Measurements from ENCODE around the gene MLXIP. TPM values are rescaled to one million over a fixed set of nuclear protein-coding genes. Genes with fewer than 3 reads are reported as not detected.

Gene MLXIP
- total RNA-seq, 6 experiments from 2014 or later, result 13.9 to 45.9 (median 16.6) TPM

GRCh38 chr12:122086641-122087285 is 8.2 kb downstream of the MLXIP start:
- ATAC-seq (no peak), DNase-seq (no peak)
- TF ChIP-seq, protein P1, sequence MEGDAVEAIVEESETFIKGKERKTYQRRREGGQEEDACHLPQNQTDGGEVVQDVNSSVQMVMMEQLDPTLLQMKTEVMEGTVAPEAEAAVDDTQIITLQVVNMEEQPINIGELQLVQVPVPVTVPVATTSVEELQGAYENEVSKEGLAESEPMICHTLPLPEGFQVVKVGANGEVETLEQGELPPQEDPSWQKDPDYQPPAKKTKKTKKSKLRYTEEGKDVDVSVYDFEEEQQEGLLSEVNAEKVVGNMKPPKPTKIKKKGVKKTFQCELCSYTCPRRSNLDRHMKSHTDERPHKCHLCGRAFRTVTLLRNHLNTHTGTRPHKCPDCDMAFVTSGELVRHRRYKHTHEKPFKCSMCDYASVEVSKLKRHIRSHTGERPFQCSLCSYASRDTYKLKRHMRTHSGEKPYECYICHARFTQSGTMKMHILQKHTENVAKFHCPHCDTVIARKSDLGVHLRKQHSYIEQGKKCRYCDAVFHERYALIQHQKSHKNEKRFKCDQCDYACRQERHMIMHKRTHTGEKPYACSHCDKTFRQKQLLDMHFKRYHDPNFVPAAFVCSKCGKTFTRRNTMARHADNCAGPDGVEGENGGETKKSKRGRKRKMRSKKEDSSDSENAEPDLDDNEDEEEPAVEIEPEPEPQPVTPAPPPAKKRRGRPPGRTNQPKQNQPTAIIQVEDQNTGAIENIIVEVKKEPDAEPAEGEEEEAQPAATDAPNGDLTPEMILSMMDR (IDR thresholded peaks at IDR 0.05), result no peak
- TF ChIP-seq POLR2A (IDR thresholded peaks at IDR 0.05), result no peak
- H3K27ac ChIP-seq, result no peak overlapping the region
- H3K9me3 ChIP-seq, result no peaks in the 10 kb centered on the region
- 78% methylated on average over 5 of the region's 18 CpGs for WGBS (ENCODE audit: insufficient coverage, low coverage, low lambda C conversion rate, missing lambda C conversion rate)
- no peaks in the 10 kb centered on the region for H3K27me3 ChIP-seq
- H3K36me3 ChIP-seq, result peaks cover 0 to 10% (median 0%) of the 10 kb centered on the region in 4 donors
- peaks cover 0 to 24% (median 9%) of the 10 kb centered on the region in 4 donors for H3K4me1 ChIP-seq
- H3K4me3 ChIP-seq, result no peak overlapping the region
- intact Hi-C loops (cut with DNase I), result no loop called here

- Histone ChIP-seq H3K27ac (no peak overlapping the region), H3K27me3 (no peaks in the 10 kb centered on the region), H3K4me1 (peaks cover 0 to 16% (median 7%) of the 10 kb centered on the region in 4 donors), H3K4me3 (no peak overlapping the region), H3K36me3 (peaks cover 0 to 10% (median 0%) of the 10 kb centered on the region in 4 donors), H3K9me3 (no peaks in the 10 kb centered on the region)
- WGBS (ENCODE audit: insufficient coverage, low coverage, low lambda C conversion rate, missing lambda C conversion rate), result 87% methylated on average over 12 of the region's 17 CpGs
- intact Hi-C loops (cut with DNase I), result no loop called here
- ATAC-seq (peak in 1 of 4 donors; percentile 17), DNase-seq (no peak)
- no peak for TF ChIP-seq POLR2A (IDR thresholded peaks at IDR 0.05)
- TF ChIP-seq, protein P1 (IDR thresholded peaks at IDR 0.05), result no peak
These were observed 9.0 kb downstream of the MLXIP start for GRCh38 chr12:122087431-122088178.

- Histone ChIP-seq H3K9me3 (no peaks in the 10 kb centered on the region), H3K27ac (no peak overlapping the region), H3K4me1 (peaks cover 0 to 14% (median 5%) of the 10 kb centered on the region in 4 donors), H3K27me3 (no peaks in the 10 kb centered on the region), H3K36me3 (peaks cover 0 to 10% (median 0%) of the 10 kb centered on the region in 4 donors), H3K4me3 (no peak overlapping the region)
- DNase-seq (no peak), ATAC-seq (no peak)
- intact Hi-C loops (cut with DNase I), result no loop called here
- 76% methylated on average over 6 of the region's 9 CpGs for WGBS (ENCODE audit: insufficient coverage, low coverage, low lambda C conversion rate, missing lambda C conversion rate)
- TF ChIP-seq, protein P1 (IDR thresholded peaks at IDR 0.05), result no peak
- TF ChIP-seq POLR2A (IDR thresholded peaks at IDR 0.05), result no peak
These were observed 9.7 kb downstream of the MLXIP start for GRCh38 chr12:122088179-122088810.

DNA sequence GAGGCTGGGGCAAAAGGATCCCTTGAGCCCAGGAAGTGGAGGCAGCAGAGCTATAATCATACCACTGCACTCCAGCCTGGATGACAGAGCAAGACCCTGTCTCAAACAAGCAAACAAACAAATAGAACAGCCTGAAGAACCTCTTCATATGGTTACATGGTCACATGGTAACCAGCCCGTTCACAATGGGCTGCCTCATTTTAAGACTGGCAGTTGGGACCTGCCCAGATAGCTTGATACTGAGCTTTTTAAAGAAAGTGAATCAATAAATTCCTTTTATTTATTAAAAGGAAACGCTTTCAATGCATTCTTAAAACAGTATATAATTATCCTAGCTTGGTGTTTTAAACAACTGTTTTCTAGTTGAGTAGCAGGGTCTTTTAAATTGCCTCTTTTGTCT is 10.5 kb downstream of the MLXIP start:
- TF ChIP-seq, protein P1 (IDR thresholded peaks at IDR 0.05), result no peak
- TF ChIP-seq POLR2A (IDR thresholded peaks at IDR 0.05), result no peak
- Histone ChIP-seq H3K9me3 (no peaks in the 10 kb centered on the region), H3K36me3 (peaks cover 0 to 10% (median 0%) of the 10 kb centered on the region in 4 donors), H3K27me3 (no peaks in the 10 kb centered on the region), H3K27ac (no peak overlapping the region), H3K4me3 (no peak overlapping the region), H3K4me1 (peaks cover 0 to 14% (median 5%) of the 10 kb centered on the region in 4 donors)
- 79% methylated on average over 2 of the region's 2 CpGs for WGBS (ENCODE audit: insufficient coverage, low coverage, low lambda C conversion rate, missing lambda C conversion rate)
- no peak for DNase-seq
- intact Hi-C loops (cut with DNase I), result no loop called here
- ATAC-seq, result no peak

Data from right lobe of liver (tissue), 6 donors.